GM15510 (cell line): Measurements from ENCODE around the gene PLCH1.

Experiments
- POLR2A ChIP-seq: IDR thresholded peaks from 3 replicates; pipeline ENCODE4 v1.6.1; 2011; ENCODE audit warnings: borderline replicate concordance; ENCODE audit not compliant: insufficient read length; ENCODE audit errors: extremely low read depth

PLCH1 gene, protein sequence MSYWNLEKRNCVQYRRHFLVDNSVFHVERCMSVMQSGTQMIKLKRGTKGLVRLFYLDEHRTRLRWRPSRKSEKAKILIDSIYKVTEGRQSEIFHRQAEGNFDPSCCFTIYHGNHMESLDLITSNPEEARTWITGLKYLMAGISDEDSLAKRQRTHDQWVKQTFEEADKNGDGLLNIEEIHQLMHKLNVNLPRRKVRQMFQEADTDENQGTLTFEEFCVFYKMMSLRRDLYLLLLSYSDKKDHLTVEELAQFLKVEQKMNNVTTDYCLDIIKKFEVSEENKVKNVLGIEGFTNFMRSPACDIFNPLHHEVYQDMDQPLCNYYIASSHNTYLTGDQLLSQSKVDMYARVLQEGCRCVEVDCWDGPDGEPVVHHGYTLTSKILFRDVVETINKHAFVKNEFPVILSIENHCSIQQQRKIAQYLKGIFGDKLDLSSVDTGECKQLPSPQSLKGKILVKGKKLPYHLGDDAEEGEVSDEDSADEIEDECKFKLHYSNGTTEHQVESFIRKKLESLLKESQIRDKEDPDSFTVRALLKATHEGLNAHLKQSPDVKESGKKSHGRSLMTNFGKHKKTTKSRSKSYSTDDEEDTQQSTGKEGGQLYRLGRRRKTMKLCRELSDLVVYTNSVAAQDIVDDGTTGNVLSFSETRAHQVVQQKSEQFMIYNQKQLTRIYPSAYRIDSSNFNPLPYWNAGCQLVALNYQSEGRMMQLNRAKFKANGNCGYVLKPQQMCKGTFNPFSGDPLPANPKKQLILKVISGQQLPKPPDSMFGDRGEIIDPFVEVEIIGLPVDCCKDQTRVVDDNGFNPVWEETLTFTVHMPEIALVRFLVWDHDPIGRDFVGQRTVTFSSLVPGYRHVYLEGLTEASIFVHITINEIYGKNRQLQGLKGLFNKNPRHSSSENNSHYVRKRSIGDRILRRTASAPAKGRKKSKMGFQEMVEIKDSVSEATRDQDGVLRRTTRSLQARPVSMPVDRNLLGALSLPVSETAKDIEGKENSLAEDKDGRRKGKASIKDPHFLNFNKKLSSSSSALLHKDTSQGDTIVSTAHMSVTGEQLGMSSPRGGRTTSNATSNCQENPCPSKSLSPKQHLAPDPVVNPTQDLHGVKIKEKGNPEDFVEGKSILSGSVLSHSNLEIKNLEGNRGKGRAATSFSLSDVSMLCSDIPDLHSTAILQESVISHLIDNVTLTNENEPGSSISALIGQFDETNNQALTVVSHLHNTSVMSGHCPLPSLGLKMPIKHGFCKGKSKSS (N-terminal part only)

DNA sequence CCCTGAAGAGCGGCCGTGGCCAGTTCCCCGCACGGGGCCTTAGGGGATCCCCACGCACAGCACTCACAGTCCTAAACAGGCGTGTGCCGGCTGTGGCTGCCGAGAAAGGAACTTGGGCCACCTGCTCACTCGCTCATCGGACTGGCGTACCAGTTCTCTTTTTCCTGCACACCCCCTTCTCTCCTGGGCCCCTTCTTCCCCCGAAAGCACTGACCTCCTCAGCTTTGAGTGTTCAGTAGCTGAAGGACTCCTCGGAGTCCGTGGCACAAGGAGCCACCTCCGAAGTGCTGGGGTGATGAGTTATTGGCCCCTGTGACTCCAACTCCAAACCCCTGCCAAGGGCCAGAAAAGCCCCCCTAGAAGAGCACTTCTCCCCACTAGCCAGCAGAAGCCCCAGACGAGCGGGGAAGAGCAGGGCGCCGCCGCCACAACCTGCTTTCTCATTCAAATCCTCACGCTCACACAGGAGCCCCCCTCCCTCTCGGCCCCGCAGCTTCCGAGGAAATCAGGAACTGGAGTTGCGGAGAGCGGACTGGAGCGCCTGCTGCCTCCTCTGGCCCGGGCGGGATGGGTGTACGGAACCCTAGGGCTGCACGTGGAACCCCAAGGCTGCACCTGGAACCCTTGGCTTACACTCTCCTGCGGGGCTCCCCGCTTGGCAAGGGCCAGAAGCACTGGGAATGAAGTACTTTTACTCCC is at the start of gene PLCH1:
Gene PLCH1, minus strand, starts transcription at position 446 of the 699 bp plus-strand sequence. CDS start 40,847 bp downstream, outside the sequence.
- no peak for TF ChIP-seq POLR2A

DNA sequence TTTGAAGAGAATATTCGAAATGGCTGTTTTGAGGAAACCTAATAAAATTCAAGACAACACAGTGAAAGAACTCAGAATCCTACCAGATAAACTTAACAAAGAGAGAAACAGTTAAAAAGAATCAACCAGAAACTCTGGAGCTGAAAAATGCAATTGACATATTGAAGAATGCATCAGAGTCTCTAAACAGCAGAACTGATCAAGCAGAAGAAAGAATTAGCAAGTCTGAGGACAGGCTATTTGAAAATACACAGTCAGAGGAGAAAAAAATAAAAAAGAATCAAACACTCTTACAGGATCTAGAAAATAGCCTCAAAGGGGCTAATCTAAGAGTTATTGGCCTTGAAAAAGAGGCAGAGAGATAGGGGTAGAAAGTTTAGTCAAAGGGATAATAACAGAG is 47.7 kb upstream of the PLCH1 start:
- no peak for TF ChIP-seq POLR2A

DNA sequence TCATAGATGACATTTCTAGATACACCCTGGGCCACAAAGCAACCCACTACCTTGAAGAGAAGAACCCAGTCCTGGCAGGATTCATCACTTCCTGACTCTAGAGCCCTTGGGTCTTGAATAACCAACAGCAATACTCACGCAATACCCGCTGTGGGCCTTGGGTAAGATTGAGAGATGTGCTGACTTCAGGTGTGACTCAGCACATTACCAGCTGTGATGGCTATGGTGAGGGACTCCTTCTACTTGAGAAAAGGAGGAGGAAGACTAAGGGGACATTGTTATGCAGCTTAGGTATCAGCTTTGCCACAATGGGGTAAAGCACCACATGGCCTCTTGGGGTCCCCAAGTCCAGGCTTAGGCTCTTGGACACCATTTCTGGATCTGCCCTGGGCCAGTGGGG is 46.3 kb upstream of the PLCH1 start:
- no peak for TF ChIP-seq POLR2A

DNA sequence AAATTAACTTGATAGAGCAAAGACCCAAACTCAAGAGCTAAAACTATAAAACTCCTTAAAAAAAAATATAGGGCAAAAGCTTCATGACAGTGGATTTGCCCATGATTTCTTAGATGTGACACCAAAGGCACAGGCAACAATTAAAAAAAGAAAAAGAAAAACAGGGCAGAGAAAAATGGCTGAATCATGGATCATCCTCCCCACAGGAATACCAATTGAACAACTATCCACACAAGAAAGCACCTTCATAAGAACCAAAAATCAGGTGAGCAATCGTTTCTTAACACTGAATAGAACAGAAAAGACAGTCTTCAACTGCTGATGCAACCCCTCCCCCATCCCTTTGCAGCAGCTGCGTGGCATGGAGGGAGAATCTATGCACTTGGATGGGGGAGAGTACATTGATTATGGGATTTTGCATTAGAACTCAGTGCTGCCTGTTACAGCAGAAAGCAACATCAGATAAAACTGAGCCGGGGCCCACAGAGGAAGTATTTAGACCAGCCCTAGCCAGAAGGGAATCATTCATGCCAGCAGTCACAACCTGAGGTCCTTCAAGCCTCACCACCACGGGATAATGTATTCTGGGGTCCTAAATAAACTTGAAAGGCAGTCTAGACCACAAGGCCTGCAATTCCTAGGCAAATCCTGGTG is 45.5 kb upstream of the PLCH1 start:
- TF ChIP-seq POLR2A, result no peak

DNA sequence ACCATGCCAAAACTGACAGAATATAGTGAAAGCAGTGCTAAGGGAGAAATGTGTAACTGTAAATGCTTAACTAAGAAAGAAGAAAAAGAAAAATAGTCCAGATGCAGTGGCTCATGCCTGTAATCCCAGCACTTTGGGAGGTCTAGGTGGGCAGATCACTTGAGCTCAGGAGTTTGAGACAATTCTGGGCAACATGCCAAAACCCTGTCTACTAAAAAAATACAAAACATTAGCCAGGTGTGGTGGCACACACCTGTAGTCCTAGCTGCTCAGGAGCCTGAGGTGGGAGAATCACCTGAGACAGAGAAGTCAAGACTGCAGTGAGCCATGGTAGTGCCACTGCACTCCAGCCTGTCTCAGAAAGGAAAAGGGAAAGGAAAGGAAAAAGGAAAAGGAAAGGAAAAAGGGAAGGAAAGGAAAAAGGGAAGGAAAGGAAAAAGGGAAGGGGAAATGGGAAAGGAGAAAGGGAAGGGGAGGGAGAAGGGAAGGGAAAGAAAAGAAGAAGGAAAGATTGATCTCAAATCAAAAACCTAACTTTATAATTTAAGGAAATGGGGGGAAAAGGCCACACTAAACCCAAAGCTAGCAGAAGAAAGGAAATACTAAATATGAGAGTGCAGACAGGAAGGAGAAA is 40.9 kb upstream of the PLCH1 start:
- no peak for TF ChIP-seq POLR2A

DNA sequence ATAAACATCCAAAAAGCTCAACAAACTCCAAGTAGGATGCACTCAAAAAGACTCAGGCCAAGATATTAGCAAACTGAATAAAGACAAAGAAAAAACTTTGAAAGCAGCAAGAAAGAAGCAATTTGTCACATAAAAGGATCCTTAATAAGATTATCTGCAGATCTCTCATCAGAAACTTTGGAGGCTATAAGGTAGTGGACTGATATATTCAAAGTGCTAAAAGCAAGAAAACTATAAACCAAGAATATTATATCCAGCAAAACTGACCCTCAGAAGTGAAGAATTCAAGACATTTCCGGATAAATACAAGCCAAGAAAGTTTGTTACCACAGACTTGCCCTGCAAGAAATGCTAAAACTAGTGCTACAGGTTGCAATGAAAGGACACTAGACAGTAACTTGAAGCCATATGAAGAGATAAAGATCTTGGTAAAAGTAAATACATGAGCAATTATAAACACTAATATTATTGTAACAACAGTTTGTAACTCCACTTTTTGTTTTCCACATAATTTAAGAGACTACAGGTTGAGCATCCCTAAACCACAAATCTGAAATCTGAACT is 37.6 kb upstream of the PLCH1 start:
- no peak for TF ChIP-seq POLR2A

DNA sequence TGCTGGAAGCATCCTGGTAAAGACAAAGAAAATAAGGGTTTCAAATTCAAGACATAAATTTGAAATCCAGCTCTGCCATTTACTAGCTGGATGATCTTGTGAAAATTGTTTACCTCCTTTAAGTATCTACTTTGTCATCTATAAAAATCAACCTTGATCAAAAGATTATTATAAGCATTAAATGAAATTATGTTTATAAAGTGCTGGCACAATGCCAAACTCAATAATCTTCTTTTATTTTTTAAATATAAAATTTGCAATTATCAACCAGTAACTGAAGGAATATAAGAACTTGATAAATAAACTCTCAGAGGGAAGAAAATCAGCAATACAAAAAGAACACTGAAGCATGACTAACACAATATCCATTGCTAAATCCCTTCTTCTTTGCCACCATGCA is 35.4 kb upstream of the PLCH1 start:
- TF ChIP-seq POLR2A, result no peak

DNA sequence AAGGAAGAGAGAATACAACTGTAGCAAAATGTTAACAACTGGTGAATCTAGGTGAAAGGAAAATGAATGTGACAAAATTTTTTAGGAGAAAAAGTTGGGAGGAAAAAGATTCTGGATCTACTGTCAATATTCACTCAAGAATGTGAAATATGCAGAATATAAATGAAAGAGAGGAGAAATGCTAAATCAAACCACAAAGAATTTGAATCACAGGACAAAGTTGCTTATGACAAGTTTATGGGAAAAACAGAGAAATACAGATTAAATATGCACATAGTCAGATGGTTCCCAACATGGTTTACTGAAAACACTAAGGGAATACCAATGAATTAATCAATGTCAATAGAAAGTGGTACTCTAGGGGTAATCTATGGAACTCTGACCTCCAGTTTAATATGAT is 33.6 kb upstream of the PLCH1 start:
- no peak for TF ChIP-seq POLR2A

DNA sequence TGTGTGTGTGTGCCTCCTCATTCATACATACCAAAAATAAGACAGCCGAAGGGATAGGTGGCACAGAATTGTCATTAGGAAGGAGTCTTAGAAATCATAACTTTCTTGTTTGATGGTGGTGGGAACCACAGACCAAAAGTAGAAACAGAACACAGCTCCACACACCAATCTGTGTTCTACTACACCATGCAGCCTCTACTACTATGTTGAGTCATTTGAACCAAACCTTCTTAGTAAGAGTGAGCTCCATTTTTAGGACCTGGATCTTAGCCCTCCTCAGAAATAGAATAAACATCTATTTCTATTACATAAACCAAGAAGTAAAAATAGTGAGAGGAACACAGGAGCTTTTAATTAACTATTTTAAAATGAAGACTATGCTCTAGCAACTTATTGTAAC is 27.9 kb upstream of the PLCH1 start:
- no peak for TF ChIP-seq POLR2A

DNA sequence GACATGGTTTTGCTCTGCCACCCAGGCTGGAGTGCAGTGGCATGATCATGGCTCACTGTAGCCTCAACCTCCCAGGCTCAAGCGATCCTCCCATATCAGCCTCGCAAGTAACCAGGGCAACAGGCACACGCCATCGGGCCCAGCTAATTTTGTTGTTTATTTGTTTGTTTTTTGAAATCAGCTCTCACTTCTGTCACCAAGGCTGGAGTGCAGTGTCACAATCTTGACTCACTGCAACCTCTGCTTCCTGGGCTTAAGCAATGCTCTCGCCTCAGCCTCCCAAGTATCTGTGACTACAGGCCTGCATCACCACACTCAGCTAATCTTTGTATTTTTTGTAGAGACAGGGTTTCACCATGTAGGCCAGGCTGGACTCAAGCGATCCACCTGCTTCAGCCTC is 26.3 kb upstream of the PLCH1 start:
- no peak for TF ChIP-seq POLR2A

DNA sequence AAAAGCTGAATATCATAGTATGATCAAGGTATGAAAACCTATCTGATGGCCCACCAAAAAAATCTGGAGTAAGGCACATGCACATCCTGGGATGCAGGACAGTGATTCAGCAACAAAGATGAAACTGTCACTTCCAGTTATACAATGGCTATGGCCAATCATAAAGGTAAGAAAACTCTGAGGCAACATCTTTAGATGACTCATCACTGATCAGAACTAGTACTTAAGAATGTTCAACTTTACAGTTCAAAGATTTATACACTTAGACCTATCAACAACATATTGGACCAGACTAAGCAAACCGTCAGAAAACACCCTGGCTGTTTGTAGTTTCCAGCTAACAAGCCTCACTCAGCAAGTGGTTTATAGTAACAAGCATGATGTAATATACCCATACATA is 21.3 kb upstream of the PLCH1 start:
- TF ChIP-seq POLR2A, result no peak

DNA sequence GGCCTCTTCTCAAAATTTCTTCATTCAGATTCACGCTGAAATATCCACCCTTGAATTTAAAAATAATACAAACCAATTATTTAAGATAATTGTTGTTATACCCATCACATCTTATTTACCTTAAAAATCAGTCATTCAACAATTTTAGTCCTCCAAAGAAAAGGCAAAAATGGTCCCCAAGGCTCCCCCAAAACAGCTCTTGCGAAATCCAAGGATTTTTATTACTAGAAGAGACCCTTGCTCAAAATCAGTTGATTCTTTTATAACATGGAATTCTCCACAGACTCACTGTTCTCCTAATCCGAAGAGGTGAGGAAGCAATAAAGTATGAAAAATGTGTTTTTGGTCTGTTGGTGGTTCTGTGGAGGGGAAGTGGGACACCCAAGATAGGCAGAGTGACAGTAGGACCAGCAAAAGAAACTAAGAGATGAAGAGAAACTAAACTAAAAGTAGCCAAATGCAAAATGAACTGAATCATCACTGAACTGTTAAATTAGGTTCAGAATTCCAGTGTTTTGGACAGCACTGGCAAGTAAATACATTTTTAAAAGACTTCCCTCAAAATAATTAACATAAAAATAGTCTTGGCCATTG is 19.1 kb upstream of the PLCH1 start:
- no peak for TF ChIP-seq POLR2A

DNA sequence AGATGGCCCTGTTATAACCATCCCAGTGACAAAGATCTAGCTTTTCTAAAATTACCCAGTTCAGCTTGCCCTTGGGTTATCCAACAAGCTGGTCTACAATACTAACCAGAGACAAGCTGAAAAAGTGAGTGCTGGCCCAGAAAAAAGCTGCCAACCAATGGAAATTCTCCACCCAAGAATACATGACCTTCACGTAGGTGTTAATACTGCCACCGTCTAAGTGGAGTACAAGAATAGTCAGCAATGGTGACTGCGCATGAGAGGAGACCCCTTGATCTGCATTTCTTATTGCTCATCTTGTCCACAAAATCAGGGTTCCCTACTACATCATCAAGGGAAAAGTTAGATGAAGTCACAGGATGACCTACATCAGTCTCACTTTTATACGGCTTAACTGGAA is 15.8 kb upstream of the PLCH1 start:
- no peak for TF ChIP-seq POLR2A

DNA sequence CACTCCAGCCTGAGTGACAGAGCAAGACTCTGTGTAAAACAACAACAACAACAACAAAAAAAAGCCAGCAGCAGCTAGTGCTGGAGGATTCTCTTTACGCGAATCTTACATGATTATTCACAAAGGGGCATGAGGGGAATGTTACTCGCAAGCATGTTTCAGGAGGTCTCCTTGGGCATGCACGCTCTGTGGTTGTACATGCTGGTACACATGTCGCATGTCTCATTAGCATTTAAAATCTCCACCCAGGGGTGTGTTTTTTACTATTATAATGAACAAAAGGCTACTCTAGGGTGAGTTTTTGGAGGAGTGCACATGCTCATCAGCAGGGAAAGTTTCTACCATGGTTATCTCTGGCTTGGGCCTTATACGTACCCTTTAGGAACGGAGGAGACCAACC is 12.7 kb upstream of the PLCH1 start:
- no peak for TF ChIP-seq POLR2A
